ENCODE data around the gene ING5.

The ING5 gene

GRCh38 chr2:241654551-241654950 is 47.3 kb upstream of the ING5 start:
- TF ChIP-seq POLR2AphosphoS5 (IDR thresholded peaks at IDR 0.05; ENCODE audit: low read depth, low read length) (no peak), SIN3A (IDR thresholded peaks at IDR 0.05; ENCODE audit: borderline replicate concordance, insufficient read depth, low read length) (no peak), FOXP2 (optimal IDR thresholded peaks at IDR 0.05; ENCODE audit: borderline replicate concordance, extremely low read depth, extremely low read length, insufficient read depth) (no peak), TAF1 (IDR thresholded peaks at IDR 0.05; ENCODE audit: borderline replicate concordance, insufficient read depth, low read length) (no peak), REST (IDR thresholded peaks at IDR 0.05; ENCODE audit: insufficient read depth in 1 of 2, low read depth in 2 of 2, low read length in 2 of 2) (no peak)

DNA sequence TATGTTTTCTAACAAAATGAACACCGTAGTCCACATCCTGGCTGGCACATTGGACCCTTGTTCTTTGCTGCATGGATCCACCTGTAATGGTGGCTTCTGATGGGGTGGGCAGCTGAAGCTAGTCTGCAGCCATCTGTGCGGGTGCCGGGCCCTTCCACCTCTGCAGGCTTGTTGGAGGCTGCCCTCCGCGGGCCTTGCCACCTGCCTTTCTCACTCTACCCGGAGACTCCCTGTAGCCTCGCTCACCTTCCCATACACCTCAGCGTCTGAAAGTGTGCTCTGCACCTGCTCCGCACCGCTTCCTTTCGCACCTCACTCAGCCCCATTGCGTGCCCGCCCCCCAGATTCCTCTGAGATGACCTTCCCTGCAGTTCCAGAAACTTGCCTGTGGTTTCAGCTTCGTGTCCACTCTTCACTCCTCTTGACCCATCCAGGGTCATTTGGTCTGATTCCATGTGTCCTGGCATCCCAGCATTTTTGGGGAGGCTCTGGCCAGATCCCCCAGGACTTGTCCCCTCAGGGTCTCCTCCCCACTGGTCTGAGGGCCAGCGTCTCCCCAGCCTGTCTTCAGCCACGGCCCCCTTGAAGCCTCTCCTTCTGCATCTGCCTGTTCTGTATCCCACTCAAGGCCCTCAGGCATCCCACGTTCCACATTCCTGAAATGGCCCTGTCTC is 46.2 kb upstream of the ING5 start:
- TF ChIP-seq SIN3A (IDR thresholded peaks at IDR 0.05; ENCODE audit: borderline replicate concordance, insufficient read depth, low read length): no peak
- no peak for TF ChIP-seq FOXP2 (optimal IDR thresholded peaks at IDR 0.05; ENCODE audit: borderline replicate concordance, extremely low read depth, extremely low read length, insufficient read depth)

DNA sequence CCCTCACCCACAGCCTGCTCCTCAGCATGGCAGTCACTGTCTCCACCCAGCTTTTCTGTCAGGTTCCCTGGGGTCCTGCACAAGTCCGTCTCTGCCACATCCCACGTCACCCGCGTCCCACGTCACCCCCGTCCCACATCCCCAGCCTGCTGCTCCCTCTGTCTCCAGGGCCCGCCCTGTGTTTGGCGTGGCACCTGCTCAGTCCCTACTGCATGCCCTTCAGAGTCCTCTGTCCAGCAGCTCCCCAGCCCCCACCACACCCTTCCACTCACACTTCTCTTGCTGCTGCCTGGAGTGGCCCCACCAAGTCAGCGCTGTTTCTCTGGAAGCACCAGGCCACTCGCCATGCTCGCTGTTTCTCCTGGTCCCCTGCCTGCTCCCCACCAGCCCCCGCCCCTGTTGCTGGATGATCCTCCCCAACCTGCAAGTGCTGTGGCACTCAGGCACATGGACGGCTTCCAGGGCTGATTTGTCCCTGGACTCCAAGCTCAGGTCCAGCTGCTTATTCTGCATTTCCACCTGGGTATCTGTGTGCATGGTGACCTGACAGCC is 45.6 kb upstream of the ING5 start:
- TF ChIP-seq SIN3A (IDR thresholded peaks at IDR 0.05; ENCODE audit: borderline replicate concordance, insufficient read depth, low read length) (no peak), TAF1 (IDR thresholded peaks at IDR 0.05; ENCODE audit: borderline replicate concordance, insufficient read depth, low read length) (no peak), FOXP2 (optimal IDR thresholded peaks at IDR 0.05; ENCODE audit: borderline replicate concordance, extremely low read depth, extremely low read length, insufficient read depth) (no peak), POLR2AphosphoS5 (IDR thresholded peaks at IDR 0.05; ENCODE audit: low read depth, low read length) (no peak), REST (IDR thresholded peaks at IDR 0.05; ENCODE audit: insufficient read depth in 1 of 2, low read depth in 2 of 2, low read length in 2 of 2) (no peak)

DNA sequence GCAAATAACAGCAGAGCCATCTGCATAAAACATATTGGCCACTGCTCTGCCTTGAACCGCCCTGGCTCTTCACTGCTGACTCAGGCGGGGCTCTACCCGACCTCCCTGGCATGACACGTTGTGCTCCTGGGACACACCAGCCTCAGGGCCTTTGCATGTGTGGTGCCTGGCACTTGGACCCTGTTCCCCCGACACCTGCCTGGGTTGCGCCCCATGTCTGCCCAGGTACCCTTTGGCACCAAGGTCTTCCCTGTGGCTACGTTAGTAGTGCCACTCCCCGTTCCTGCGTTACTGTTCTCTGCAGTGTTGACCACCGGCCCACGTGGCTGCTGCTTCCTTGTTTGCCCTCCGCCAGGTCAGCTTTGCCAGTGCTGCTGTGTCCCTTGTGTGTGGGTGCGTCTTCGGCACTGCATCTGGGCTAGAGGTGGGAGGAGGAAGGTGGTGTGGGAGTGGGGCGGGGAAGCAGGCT is 44.0 kb upstream of the ING5 start:
- TF ChIP-seq FOXP2 (optimal IDR thresholded peaks at IDR 0.05; ENCODE audit: borderline replicate concordance, extremely low read depth, extremely low read length, insufficient read depth) (no peak), TAF1 (IDR thresholded peaks at IDR 0.05; ENCODE audit: borderline replicate concordance, insufficient read depth, low read length) (no peak), SIN3A (IDR thresholded peaks at IDR 0.05; ENCODE audit: borderline replicate concordance, insufficient read depth, low read length) (no peak), POLR2AphosphoS5 (IDR thresholded peaks at IDR 0.05; ENCODE audit: low read depth, low read length) (no peak), REST (IDR thresholded peaks at IDR 0.05; ENCODE audit: insufficient read depth in 1 of 2, low read depth in 2 of 2, low read length in 2 of 2) (no peak)

GRCh38 chr2:241658296-241658695 is 43.5 kb upstream of the ING5 start:
- TF ChIP-seq SIN3A (IDR thresholded peaks at IDR 0.05; ENCODE audit: borderline replicate concordance, insufficient read depth, low read length) (no peak), REST (IDR thresholded peaks at IDR 0.05; ENCODE audit: insufficient read depth in 1 of 2, low read depth in 2 of 2, low read length in 2 of 2) (no peak), FOXP2 (optimal IDR thresholded peaks at IDR 0.05; ENCODE audit: borderline replicate concordance, extremely low read depth, extremely low read length, insufficient read depth) (no peak), POLR2AphosphoS5 (IDR thresholded peaks at IDR 0.05; ENCODE audit: low read depth, low read length) (no peak), TAF1 (IDR thresholded peaks at IDR 0.05; ENCODE audit: borderline replicate concordance, insufficient read depth, low read length) (no peak)
